HG02571 (cell line): ENCODE data around the gene SLC25A21.

Source experiments
- ATAC-seq: cut with Tn5 transposase; IDR thresholded peaks from one replicate; pipeline ENCODE4 v1.9.1; 2021; ENCODE audit warnings: mild to moderate bottlenecking, moderate library complexity; ENCODE audit not compliant: unreplicated experiment

The SLC25A21 gene

DNA sequence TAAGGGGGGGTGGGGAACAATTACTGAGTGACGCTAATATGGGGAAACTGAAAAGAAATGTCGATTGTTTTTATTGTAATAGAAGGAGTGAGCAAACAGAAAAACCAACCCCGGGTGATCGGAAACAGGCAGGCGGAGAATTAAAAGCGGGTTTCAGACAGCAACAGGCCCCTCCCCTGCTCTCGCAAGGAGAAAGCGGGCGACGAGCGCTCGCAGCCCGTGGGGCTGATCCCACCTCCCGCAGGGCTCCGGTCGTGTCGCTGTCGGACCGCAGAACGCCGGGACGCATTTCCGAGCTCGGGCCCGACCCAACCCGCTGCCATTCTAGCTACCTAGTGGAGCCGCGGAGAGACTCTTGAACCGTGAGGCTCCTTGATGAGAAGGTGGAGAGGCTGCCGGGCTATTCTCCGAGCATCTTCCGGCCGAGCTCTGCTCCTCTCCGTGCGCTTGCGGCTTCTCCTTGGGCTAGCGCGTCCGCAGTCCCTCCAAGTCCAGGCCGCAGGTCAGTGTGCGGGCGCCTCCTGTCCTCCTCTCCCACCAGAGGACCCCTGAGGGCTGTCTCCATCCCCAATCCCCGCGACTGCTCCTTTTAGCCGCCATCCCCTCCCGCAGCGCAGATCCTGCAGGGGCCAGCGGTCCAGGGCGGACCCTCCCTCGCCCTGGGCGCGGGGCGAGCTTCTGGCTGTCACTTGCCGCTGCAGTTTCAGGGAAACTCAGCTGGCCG, 514.8 kb downstream of the SLC25A21 start:
- no peak for ATAC-seq

- ATAC-seq = no peak
Observed at GRCh38 chr14:36656687-36657398, 515.6 kb downstream of the SLC25A21 start.

GRCh38 chr14:36655963-36656686, 516.3 kb downstream of the SLC25A21 start:
- no peak for ATAC-seq

DNA sequence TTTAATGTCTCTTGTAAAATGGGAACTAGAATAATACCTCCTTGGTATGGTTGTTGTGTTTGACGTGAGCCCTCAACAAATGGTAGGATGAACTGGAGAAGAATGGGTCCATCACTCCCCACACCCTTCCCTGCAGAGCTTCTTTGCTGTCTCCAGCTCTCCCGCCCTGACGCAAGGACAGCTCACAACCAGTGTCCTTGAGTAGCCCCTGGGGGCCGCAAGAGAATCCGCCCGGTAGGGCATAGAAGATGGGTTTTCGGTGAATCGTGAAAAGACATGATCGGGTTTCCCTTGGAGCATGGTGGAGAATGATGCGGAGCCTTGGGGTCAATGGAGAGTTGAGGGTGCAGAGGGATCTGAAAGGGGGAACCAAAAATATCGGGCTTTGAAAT, 516.8 kb downstream of the SLC25A21 start:
- no peak for ATAC-seq

- no peak for ATAC-seq
Observed at GRCh38 chr14:36654794-36655381, 517.5 kb downstream of the SLC25A21 start.

GRCh38 chr14:36653962-36654793, 518.2 kb downstream of the SLC25A21 start:
- no peak for ATAC-seq

DNA sequence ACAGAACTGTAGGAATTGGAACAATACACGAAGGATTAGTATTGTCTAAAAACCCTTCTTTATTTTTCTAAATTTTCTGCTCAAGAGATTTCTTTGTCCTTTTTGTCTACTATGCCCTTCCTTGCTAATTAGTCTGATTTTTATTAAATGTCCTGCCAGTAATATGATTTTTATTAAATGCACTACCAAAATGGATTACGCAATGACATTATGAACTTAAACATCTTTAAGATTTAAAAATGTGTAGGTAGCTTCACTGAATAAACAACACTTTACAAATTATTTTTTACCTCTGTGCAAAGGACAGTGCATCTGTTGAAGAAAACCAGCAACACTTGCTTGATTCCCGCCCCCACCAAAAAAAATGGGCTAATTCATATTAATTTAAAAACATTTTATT, 519.0 kb downstream of the SLC25A21 start:
- no peak for ATAC-seq

DNA sequence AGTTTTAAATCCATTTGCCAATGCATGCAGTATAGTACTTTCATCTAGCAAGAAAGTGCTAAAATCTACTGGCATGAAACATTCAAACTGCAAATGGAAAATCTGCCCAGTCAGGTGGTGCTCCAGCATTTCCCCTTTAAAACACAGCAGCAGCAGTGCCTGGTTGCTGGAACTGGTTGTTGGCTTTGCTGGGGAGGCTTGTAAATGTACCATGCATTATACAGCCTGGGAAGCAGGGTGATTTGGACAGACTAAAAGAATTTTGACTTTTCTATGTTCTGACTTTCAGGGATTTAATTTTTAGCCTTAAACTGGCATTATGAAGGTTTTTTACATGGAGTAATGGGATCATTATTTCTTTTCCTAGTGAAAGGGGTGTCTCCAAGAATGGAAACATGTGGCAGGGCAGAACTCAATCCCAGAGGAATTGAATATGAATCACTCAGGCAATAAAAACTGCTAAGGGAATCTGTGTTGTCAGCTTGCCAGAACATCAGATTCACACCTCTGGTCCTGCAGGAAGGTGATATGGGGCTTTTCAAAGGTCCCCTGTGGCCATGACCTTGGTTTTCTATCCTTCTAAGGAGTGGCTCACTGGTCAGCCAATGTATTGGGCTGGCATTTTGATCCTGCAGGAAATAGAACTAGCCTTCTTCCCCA, 519.7 kb downstream of the SLC25A21 start:
- no peak for ATAC-seq

DNA sequence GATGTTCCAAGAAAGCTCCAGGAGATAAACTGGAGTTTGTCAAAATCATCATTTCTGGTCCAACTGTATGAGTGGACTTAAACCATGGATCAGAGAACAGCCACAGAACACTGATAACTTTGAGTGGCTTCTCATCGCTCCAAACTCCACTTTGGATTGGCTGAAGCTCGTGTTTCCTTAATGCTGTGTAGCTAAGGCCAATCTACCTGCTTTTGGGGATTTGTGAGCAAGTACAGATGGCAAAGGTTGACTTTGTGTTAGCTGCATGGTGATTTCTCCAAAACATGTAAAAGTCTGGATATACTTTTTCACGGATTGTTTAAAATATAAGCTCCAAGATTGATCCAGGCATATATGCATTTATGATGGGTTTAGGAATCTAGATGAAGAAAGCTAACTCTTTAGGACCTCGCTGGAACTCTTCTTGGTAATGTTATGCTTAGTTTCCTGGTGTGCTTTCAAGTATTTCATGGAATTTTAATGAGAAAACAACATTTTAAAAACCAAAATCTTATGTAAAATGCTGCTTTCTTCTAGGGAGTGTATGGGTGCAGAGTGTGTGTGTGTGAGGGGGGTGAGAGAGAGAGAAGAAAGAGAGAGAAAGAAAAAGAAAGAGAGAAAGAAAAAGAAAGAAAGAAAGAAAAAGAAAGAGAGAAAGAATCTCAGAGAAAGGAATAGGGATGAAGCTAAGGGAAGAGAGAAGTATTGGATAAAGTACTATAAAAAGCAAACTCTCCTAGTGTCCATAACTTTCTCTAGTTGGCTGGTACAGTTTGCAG, 522.3 kb downstream of the SLC25A21 start:
- no peak for ATAC-seq

DNA sequence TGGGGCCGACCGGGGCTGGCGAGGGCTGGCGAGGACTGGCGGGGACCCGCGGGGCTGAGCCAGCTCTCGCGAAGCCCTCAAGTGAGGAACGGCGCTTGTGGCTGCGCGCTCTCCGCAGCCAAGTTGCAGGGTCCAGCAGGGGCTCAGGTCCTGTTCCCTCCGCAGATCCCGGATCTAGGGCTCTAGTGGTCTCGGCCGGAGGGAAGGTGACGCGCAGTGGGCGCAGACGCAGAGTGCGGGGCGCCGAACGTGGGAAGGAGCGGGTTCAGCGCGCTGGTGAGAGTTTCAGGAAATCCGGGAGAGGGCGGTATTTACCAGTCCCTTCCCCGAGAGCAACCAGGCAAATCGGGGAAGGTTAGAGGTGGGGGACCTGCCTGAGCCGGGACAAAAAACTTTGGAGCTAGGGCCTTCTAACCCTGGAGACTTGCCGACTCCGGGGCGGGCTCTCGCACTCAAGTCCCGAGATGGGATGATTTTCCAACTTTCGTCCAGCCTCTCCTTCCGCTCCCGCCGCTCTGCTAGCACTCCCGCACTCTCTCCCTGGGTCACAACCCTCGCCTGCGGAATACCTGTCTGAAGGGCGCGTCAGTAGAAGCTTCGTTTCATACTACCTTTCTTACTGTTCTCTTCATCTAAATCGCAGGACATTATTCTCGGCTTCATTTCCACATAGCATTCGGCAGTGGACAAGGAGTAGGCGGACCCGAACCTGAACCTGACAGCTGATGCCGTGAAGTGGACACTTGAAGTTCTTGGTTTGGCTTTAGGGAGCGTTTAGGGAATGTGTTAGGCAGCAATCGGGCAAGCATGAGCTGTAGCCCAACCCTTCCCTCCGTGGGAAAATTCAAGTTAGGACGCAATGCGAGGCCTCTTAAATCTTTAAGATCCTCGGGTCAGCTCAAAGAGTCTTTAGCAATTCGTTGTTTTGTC, 524.3 kb downstream of the SLC25A21 start:
- no peak for ATAC-seq

- ATAC-seq = no peak
Observed at GRCh38 chr14:36647417-36647823, 525.0 kb downstream of the SLC25A21 start.

DNA sequence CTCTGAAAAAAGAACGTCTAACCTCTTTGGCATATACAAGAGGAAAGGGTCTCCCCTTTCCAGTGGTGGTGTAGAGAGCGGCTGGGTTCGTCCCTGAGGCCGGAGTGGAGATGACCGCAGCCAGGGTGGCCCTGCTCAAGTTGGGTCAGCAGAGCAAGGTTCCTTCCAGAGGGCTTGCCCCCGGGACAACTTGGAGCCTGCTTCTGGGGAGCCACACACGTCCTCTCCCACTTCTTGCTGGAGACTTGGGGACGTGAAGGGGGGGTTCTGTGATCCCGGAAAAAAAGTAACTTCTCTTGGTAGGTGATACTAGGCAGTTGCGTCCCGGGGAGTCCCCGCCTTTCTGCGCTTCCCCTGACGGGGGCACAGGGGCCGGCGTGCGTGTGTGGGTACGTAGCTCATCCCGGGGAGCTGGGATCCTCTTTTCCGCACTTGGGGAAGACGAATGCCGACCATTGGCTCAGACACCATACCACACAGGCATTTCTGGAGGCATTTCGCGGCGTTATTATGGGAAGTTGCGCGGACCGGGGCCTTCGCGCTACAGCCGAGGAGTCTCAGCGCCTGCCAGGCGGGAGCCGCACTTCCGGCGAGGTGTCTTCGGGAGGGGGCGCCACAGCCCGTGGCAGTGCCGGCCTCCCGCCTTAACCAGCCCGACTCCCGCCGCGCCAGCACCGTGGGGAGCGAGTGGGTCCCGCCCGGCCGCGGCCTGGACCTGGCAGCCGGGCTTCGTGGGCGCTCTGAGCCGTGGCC, 525.6 kb downstream of the SLC25A21 start:
- no peak for ATAC-seq

- ATAC-seq = no peak
Observed at GRCh38 chr14:36633580-36633979, 538.8 kb downstream of the SLC25A21 start.
